Measurements from ENCODE around the gene CPTP.
"Not testable (repeated sequence)": the region's sequence is repeated elsewhere in the genome, so short reads cannot be mapped to it uniquely, and the experiment has no call there.

Gene CPTP

DNA sequence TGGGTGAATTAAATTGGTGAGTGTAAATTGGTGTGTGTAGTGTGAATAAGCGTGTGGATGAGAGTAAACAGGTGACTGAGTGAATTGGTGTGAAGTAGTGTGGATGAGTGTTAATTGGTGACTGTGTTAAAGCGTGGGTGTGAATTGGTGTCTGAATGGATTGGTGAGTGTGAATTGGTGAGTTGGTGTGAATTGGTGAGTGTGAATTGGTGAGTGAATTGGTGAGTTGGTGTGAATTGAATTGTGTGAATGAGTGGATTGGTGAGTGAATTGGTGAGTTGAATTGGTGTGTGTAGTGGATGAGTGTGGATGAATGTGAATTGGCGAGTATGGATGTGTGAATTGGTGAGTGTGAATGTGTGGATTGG is 42.1 kb downstream of the CPTP start:
- Histone ChIP-seq H3K4me1 (ENCODE audit: control insufficient read depth, low read length) (peaks cover 5% of the 10 kb centered on the region), H3K36me3 (ENCODE audit: control insufficient read depth, low read length) (peaks cover 12% of the 10 kb centered on the region), H3K9me3 (ENCODE audit: control insufficient read depth, insufficient read depth, low read length) (peaks cover 18% of the 10 kb centered on the region), H3F3A (ENCODE audit: control insufficient read depth, insufficient read depth) (peaks cover 6% of the 10 kb centered on the region; the same call in 1 of the 2 replicates), H3K4me2 (ENCODE audit: low read length) (no peak overlapping the region), H3K27ac (ENCODE audit: low read depth, low read length) (no peak overlapping the region), H3K9me2 (replicated peaks; ENCODE audit: control insufficient read depth, low read length) (no peaks in the 10 kb centered on the region), H3K4me3 (ENCODE audit: low read length) (no peak overlapping the region), H3K27me3 (ENCODE audit: control insufficient read depth, low read length) (no peaks in the 10 kb centered on the region), H4K20me1 (ENCODE audit: control insufficient read depth, insufficient read depth, low read depth, low read length) (peaks cover 4% of the 10 kb centered on the region; the same call in 1 of the 2 replicates), H3K79me2 (ENCODE audit: control insufficient read depth, low read length) (peaks cover 5% of the 10 kb centered on the region)
- TF ChIP-seq, protein P1, sequence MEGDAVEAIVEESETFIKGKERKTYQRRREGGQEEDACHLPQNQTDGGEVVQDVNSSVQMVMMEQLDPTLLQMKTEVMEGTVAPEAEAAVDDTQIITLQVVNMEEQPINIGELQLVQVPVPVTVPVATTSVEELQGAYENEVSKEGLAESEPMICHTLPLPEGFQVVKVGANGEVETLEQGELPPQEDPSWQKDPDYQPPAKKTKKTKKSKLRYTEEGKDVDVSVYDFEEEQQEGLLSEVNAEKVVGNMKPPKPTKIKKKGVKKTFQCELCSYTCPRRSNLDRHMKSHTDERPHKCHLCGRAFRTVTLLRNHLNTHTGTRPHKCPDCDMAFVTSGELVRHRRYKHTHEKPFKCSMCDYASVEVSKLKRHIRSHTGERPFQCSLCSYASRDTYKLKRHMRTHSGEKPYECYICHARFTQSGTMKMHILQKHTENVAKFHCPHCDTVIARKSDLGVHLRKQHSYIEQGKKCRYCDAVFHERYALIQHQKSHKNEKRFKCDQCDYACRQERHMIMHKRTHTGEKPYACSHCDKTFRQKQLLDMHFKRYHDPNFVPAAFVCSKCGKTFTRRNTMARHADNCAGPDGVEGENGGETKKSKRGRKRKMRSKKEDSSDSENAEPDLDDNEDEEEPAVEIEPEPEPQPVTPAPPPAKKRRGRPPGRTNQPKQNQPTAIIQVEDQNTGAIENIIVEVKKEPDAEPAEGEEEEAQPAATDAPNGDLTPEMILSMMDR (IDR thresholded peaks at IDR 0.05; ENCODE audit: low read depth, low read length, poor library complexity, severe bottlenecking): no peak
- no peak for TF ChIP-seq EZH2phosphoT487 (IDR thresholded peaks at IDR 0.05; ENCODE audit: borderline replicate concordance, low read length)

DNA sequence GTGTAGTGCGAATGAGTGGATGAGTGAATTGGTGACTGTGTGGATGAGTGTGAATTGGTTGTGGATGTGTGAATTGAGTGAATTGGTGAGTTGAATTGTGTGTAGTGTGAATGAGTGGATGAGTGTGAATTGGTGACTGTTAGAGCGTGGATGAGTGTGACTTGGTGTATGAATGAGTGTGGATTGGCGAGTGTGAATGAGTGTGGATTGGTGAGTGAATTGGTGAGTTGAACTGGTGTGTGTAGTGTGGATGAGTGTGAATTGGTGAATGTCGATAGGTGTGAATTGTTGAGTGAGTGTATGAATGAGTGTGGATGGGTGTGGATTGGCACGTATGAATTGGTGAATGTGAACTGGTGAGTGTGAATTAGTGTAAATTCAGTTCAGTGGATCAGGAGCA is 42.7 kb downstream of the CPTP start:
- no peak overlapping the region for H3K4me2 ChIP-seq (ENCODE audit: low read length)
- TF ChIP-seq EZH2phosphoT487 (IDR thresholded peaks at IDR 0.05; ENCODE audit: borderline replicate concordance, low read length): no peak
- TF ChIP-seq, protein P1 (IDR thresholded peaks at IDR 0.05; ENCODE audit: low read depth, low read length, poor library complexity, severe bottlenecking): no peak
- peaks cover 18% of the 10 kb centered on the region for H3K9me3 ChIP-seq (ENCODE audit: control insufficient read depth, insufficient read depth, low read length)
- H3K27ac ChIP-seq (ENCODE audit: low read depth, low read length): no peak overlapping the region
- peaks cover 6% of the 10 kb centered on the region; the same call in 1 of the 2 replicates for H3F3A ChIP-seq (ENCODE audit: control insufficient read depth, insufficient read depth)
- H3K27me3 ChIP-seq (ENCODE audit: control insufficient read depth, low read length): no peaks in the 10 kb centered on the region
- H3K4me1 ChIP-seq (ENCODE audit: control insufficient read depth, low read length): peaks cover 11% of the 10 kb centered on the region
- H4K20me1 ChIP-seq (ENCODE audit: control insufficient read depth, insufficient read depth, low read depth, low read length): peaks cover 6% of the 10 kb centered on the region; the same call in 1 of the 2 replicates
- H3K36me3 ChIP-seq (ENCODE audit: control insufficient read depth, low read length): peaks cover 17% of the 10 kb centered on the region
- H3K79me2 ChIP-seq (ENCODE audit: control insufficient read depth, low read length): peaks cover 11% of the 10 kb centered on the region
- H3K4me3 ChIP-seq (ENCODE audit: low read length): no peak overlapping the region
- H3K9me2 ChIP-seq (replicated peaks; ENCODE audit: control insufficient read depth, low read length): no peaks in the 10 kb centered on the region

DNA sequence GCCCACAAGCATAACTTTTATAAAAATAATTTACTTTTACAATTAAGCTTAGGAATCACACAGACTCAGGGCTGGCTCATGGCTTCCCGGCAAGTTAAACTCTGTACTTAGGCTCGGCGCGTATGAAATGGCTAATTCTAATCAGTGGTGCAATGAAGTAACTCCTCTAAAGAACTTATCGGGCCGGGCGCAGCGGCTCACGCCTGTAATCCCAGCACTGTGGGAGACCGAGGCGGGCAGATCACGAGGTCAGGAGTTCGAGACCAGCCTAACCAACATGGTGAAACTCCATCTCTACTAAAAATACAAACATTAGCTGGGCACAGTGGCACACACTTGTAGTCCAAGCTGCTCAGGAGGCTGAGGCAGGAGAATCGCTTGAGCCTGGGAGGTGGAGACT is 45.5 kb downstream of the CPTP start:
- Histone ChIP-seq H3K4me1 (ENCODE audit: control insufficient read depth, low read length) (peaks cover 27% of the 10 kb centered on the region), H3K36me3 (ENCODE audit: control insufficient read depth, low read length) (peaks cover 37% of the 10 kb centered on the region), H3K79me2 (ENCODE audit: control insufficient read depth, low read length) (peaks cover 35% of the 10 kb centered on the region), H3K9me3 (ENCODE audit: control insufficient read depth, insufficient read depth, low read length) (peaks cover 18% of the 10 kb centered on the region)
- H3K9me2 ChIP-seq (replicated peaks; ENCODE audit: control insufficient read depth, low read length); H3K4me3 ChIP-seq (ENCODE audit: low read length); H4K20me1 ChIP-seq (ENCODE audit: control insufficient read depth, insufficient read depth, low read depth, low read length); H3F3A ChIP-seq (ENCODE audit: control insufficient read depth, insufficient read depth); H3K27ac ChIP-seq (ENCODE audit: low read depth, low read length); H3K4me2 ChIP-seq (ENCODE audit: low read length); H3K27me3 ChIP-seq (ENCODE audit: control insufficient read depth, low read length): not testable (repeated sequence)

DNA sequence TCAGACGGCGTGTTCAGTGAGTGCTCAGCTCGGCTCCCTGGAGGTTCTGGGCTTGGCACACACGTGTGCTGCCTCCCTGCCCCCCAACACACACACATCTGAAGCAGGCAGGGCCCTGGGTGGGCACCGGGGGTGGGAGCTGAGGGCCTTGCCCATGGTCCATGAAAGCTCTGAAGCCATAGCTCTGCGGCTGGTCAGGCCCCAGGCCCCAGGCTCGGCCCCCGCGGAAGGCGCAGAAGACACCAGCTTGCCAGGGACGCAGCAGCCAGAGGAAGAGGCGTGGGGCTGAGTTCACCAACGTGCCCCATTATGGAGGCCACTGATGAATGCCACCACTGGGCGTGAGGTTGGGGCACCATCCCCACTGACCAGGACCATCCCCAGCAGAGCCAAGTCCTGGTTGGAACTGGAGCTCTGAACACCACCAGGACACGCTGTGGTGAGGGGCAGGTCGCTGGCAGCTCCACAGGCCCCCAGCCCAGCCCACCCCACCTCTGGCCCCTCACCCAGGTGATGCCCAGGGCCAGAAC is 46.2 kb downstream of the CPTP start:
- Histone ChIP-seq H3K4me3 (ENCODE audit: low read length) (no peak overlapping the region), H3K9me2 (replicated peaks; ENCODE audit: control insufficient read depth, low read length) (no peaks in the 10 kb centered on the region), H3K4me1 (ENCODE audit: control insufficient read depth, low read length) (peaks cover 27% of the 10 kb centered on the region), H3K27ac (ENCODE audit: low read depth, low read length) (no peak overlapping the region), H3K27me3 (ENCODE audit: control insufficient read depth, low read length) (no peaks in the 10 kb centered on the region), H3K4me2 (ENCODE audit: low read length) (no peak overlapping the region), H3F3A (ENCODE audit: control insufficient read depth, insufficient read depth) (peaks cover 4% of the 10 kb centered on the region; the same call in 1 of the 2 replicates), H3K36me3 (ENCODE audit: control insufficient read depth, low read length) (peaks cover 37% of the 10 kb centered on the region), H4K20me1 (ENCODE audit: control insufficient read depth, insufficient read depth, low read depth, low read length) (peaks cover 6% of the 10 kb centered on the region; the same call in 1 of the 2 replicates), H3K79me2 (ENCODE audit: control insufficient read depth, low read length) (peaks cover 37% of the 10 kb centered on the region), H3K9me3 (ENCODE audit: control insufficient read depth, insufficient read depth, low read length) (peaks cover 16% of the 10 kb centered on the region)
- TF ChIP-seq, protein P1 (IDR thresholded peaks at IDR 0.05; ENCODE audit: low read depth, low read length, poor library complexity, severe bottlenecking): no peak
- no peak for TF ChIP-seq EZH2phosphoT487 (IDR thresholded peaks at IDR 0.05; ENCODE audit: borderline replicate concordance, low read length)

Data from DOHH2 (cell line).